ENCODE data around the gene ITPK1.

DNA sequence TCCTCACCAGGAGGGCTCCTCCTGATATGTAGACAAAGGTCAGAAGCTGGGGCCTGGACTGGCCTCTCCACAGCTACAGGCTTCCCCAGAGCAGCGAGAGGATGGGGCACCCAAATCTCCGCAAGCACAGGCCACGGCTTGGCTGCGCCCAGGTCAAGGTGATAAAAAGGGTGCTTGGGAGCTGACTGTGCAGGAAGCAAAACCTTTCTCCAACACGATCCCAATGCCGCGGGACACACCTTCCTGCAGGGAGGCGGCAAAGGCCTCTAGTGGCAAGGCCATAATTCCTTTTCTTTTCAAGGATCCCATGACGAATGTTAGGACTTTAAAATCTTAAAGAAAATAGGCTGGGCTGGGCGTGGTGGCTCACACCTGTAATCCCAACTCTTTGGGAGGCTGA is 13.6 kb downstream of the ITPK1 start:
- TF ChIP-seq, protein P1, sequence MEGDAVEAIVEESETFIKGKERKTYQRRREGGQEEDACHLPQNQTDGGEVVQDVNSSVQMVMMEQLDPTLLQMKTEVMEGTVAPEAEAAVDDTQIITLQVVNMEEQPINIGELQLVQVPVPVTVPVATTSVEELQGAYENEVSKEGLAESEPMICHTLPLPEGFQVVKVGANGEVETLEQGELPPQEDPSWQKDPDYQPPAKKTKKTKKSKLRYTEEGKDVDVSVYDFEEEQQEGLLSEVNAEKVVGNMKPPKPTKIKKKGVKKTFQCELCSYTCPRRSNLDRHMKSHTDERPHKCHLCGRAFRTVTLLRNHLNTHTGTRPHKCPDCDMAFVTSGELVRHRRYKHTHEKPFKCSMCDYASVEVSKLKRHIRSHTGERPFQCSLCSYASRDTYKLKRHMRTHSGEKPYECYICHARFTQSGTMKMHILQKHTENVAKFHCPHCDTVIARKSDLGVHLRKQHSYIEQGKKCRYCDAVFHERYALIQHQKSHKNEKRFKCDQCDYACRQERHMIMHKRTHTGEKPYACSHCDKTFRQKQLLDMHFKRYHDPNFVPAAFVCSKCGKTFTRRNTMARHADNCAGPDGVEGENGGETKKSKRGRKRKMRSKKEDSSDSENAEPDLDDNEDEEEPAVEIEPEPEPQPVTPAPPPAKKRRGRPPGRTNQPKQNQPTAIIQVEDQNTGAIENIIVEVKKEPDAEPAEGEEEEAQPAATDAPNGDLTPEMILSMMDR (IDR thresholded peaks at IDR 0.05), result no peak
- no peak for TF ChIP-seq POLR2A (IDR thresholded peaks at IDR 0.05)
